GM12891 (cell line): ENCODE results near the gene SORCS2.

Experiments
- POLR2A ChIP-seq: IDR thresholded peaks from 2 replicates; pipeline ENCODE4 v1.6.1; 2011; ENCODE audit warnings: low read depth, low read length, control low read depth
- POLR2AphosphoS5 ChIP-seq: IDR thresholded peaks from 2 replicates; pipeline ENCODE4 v1.6.1; 2011; ENCODE audit warnings: low read depth, low read length, control low read depth
- POU2F2 ChIP-seq: IDR thresholded peaks from 2 replicates; pipeline ENCODE4 v1.6.1; 2011; ENCODE audit warnings: low read depth, mild to moderate bottlenecking, control low read depth, low read length, moderate library complexity

DNA sequence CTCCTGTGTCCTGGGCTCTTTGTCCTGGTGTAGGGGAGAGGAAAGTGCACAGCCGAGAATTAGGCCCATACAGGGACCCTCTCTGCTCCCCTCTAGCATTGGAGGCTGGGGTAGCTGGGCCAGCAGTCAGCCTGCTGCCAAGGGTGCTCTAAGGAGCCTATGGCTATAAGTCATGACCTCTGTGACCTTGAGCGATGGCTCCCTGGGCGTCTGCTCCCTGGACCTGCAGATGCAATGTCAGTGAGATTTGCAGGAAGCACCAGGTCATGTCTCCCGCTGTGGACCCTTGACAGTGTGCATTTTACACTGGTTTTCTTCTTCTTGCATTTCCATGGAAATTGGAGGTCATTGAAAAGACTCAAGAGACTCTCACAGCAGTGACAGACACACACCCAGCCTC lies 476.5 kb downstream of the SORCS2 start:
- TF ChIP-seq POLR2A (no peak), POU2F2 (no peak), POLR2AphosphoS5 (no peak)
